Dermis blood vessel endothelial cell (primary cell): ENCODE results near the gene ARHGEF26. TPM values are rescaled to one million over a fixed set of nuclear protein-coding genes. Genes with fewer than 3 reads are reported as not detected.
"Not testable (repeated sequence)": the region's sequence is repeated elsewhere in the genome, so short reads cannot be mapped to it uniquely, and the experiment has no call there.

Experiments used
- DNase-seq: peaks from one replicate; pipeline ENCODE4 v3.0.0; 2010
- total RNA-seq: library from RNA; depleted of rRNA; stranded (reverse); fragments of >200 nt; gene quantifications from 2 replicates; pipeline ENCODE4 v1.2.3, GENCODE V29; 2014

The ARHGEF26 gene, protein sequence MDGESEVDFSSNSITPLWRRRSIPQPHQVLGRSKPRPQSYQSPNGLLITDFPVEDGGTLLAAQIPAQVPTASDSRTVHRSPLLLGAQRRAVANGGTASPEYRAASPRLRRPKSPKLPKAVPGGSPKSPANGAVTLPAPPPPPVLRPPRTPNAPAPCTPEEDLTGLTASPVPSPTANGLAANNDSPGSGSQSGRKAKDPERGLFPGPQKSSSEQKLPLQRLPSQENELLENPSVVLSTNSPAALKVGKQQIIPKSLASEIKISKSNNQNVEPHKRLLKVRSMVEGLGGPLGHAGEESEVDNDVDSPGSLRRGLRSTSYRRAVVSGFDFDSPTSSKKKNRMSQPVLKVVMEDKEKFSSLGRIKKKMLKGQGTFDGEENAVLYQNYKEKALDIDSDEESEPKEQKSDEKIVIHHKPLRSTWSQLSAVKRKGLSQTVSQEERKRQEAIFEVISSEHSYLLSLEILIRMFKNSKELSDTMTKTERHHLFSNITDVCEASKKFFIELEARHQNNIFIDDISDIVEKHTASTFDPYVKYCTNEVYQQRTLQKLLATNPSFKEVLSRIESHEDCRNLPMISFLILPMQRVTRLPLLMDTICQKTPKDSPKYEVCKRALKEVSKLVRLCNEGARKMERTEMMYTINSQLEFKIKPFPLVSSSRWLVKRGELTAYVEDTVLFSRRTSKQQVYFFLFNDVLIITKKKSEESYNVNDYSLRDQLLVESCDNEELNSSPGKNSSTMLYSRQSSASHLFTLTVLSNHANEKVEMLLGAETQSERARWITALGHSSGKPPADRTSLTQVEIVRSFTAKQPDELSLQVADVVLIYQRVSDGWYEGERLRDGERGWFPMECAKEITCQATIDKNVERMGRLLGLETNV
- 0.33 and 0.51 TPM in 2 replicates for total RNA-seq

GRCh38 chr3:154120961-154121700 is at the start of gene ARHGEF26:
Gene ARHGEF26 (plus strand): TSS chr3:154121390. CDS start chr3:154121993, 603 bp downstream.
- peak; percentile 74 for DNase-seq

GRCh38 chr3:154074966-154075365 is 46.2 kb upstream of the ARHGEF26 start:
- no peak for DNase-seq

DNA sequence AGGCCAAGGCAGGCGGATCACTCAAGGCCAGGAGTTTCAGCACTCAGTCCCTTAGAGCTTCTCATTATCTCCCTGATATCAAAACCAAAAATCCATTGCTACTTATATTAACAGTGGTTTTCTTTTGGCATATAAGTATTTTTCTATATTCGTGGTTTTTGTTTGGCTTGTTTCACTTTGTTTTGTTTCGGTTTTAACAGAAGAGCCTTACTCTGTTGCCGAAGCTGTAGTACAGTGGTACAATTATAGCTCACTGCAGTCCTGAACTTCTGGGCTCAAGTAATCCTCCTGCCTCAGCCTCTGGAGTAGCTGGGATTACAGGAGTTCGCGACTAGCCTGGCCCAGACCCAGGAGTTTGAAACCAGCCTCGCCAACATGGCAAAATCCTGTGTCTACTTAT is 42.5 kb upstream of the ARHGEF26 start:
- DNase-seq, result no peak

GRCh38 chr3:154081305-154081704 is 39.9 kb upstream of the ARHGEF26 start:
- no peak for DNase-seq

DNA sequence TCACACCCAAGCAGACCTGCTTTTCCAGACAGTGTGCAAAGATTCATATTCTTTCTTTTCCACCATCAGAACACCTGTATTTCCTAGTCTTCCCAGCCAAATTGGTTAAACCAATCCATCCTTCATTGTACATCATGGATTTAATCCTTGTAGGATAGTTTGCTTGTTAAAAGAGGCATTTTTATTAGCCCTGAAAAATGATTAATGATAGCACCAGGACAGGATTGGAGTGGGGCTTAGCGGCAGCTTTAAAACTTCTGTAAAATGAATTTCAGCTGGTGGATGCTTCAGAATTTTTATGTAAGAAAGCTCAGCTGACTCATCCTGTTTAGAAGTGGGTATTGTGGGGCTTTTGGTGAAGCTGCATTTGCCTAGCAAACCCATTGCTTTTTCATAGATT is 36.1 kb upstream of the ARHGEF26 start:
- no peak for DNase-seq

DNA sequence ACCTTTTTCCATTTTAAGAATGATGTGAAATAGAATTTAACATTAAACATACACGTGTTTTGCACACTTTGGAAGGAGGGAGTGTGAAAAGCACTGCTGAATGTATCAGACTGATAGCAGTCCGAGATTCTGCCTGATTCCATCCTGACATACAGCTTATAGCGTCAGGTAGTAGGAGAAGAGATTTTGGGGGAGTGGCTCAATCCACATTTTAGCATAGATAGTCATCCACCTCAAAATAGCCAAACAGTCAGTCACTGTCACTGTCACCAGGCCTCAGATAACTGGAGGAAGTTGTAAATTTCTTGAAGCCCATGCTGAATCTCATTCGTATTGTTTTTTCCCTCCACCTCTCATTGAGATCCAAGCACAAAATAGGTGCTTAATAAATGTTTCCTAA is 35.4 kb upstream of the ARHGEF26 start:
- no peak for DNase-seq

DNA sequence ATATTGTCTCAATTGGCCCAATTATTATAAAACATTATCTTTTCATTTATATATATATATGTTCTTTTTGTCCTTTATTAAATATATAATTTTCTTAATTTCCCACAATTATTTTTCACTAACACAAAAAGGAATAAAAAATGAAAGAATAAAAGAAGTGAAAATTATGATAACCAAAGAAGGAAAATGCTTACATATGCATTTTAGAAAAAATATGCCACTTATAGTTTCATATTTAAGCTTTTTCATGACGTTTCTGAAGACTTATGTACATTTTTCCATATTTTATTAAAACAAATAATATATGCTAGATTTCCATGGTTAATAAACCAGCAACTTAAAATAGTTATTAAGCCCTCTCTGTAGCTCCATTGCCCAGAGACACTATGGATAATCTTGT is 34.9 kb upstream of the ARHGEF26 start:
- DNase-seq, result no peak

GRCh38 chr3:154087756-154088480 is 33.3 kb upstream of the ARHGEF26 start:
- not testable (repeated sequence) for DNase-seq

GRCh38 chr3:154089421-154090420 is 31.5 kb upstream of the ARHGEF26 start:
- peak; percentile 36 for DNase-seq

GRCh38 chr3:154094051-154094450 is 27.1 kb upstream of the ARHGEF26 start:
- DNase-seq, result no peak

GRCh38 chr3:154095832-154096421 is 25.3 kb upstream of the ARHGEF26 start:
- DNase-seq, result peak; percentile 65

DNA sequence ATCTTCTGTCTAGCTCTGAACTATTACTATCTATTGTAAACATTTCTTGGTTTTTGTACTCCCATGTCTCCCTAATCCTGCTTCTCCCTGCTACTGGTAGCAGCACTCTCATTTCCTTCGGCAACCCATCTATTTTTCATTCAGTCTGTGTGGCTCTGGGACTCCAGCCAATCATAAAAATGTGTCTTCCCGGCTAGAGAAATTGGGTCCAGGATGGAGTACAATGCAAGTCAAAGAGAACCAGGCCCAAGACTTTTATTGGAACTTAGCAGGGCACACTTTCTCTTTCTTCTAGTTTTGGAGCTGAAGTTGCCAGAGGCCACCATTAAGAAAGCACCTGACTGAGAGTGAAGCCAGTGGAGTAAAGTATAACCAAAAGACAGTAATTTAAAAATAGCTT is 22.8 kb upstream of the ARHGEF26 start:
- no peak for DNase-seq

- no peak for DNase-seq
These were observed 20.6 kb upstream of the ARHGEF26 start for GRCh38 chr3:154100556-154100955.

- no peak for DNase-seq
These were observed 19.9 kb upstream of the ARHGEF26 start for GRCh38 chr3:154101250-154101649.

DNA sequence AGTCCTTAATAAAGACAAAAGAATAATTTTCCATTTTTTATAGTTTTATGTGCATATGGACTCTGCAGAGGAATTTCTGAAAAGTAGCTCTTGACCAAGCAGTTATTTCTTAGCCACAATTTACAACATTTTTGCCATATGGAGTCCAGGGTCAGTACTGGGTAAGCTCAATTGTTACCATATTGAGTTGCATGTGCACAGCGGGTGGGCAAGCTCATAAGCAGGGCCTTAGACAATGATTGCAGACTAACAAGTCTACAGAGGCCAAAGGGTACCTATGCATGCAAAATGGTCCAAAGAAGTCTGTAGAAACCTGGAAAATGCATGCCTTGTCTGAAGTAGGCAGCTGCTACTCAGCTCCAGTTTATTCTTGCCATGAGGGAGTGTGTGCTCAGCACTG is 19.0 kb upstream of the ARHGEF26 start:
- DNase-seq, result no peak

GRCh38 chr3:154105218-154105975 is 15.8 kb upstream of the ARHGEF26 start:
- DNase-seq, result no peak

DNA sequence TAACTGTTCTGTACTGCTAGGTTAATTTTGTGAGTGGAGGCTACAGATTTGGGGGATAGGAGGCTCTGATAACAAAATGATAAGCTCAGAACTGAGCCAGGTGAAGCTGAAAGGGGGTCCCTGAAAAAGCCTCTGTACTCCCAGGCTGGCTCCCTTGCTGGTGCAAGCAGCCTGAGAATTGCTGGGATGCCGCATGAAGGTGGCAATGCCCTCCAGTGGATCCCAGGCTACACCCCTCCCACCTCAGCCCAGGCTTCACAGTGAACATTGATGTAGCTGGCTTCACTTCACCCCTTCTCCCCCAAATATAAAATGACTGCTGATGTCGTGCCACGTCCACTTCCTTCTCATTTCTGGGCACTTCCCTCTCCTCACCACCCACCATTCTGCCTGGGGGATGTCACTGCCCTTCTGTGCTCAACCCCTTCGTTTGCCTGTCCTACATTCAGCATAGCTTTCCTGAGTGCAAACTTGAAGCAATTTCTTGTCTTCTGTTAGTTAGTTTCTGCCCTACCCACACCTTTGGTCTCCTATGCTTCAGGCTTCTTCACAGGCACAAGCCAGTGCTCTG is 9.7 kb upstream of the ARHGEF26 start:
- no peak for DNase-seq

- no peak for DNase-seq
These were observed 8.9 kb upstream of the ARHGEF26 start for GRCh38 chr3:154112146-154112852.

- DNase-seq, result no peak
These were observed 7.6 kb upstream of the ARHGEF26 start for GRCh38 chr3:154113609-154114008.
